ENCODE data around the gene OR1I1. TPM values are rescaled to one million over a fixed set of nuclear protein-coding genes. Genes with fewer than 3 reads are reported as not detected.

The OR1I1 gene
- total RNA-seq, 1 experiment from 2014 or later, result not detected

GRCh38 chr19:15110418-15110815 is 28.4 kb downstream of the OR1I1 start:
- peaks cover 10% of the 10 kb centered on the region for H3K23me2 ChIP-seq (ENCODE audit: insufficient read length, low read depth, low read length, poor library complexity, severe bottlenecking)

More at GRCh38 chr19:15110418-15110815, 28.4 kb downstream of the OR1I1 start:
- Histone ChIP-seq H3K56ac (ENCODE audit: insufficient read length, low read depth, low read length) (no peak overlapping the region), H3K4ac (ENCODE audit: low read depth, low read length) (no peak overlapping the region), H2AFZ (ENCODE audit: low read length) (no peak overlapping the region), H2BK120ac (ENCODE audit: low read depth, low read length, poor library complexity, severe bottlenecking) (no peak overlapping the region), H3K23ac (ENCODE audit: insufficient read length, low read depth, low read length) (no peak overlapping the region), H2AK5ac (ENCODE audit: insufficient read length, low read length) (no peak overlapping the region), H3K14ac (ENCODE audit: insufficient read depth, low read length) (no peak overlapping the region), H3K4me2 (ENCODE audit: insufficient read depth, insufficient read length, low read length) (no peak overlapping the region), H3K18ac (ENCODE audit: insufficient read length, low read depth, low read length) (no peak overlapping the region), H2BK12ac (ENCODE audit: insufficient read length, low read depth, low read length) (no peak overlapping the region), H4K91ac (ENCODE audit: insufficient read length, low read depth, low read length) (no peak overlapping the region), H4K20me1 (ENCODE audit: control insufficient read depth, insufficient read depth, insufficient read length) (no peaks in the 10 kb centered on the region), H3K79me1 (ENCODE audit: insufficient read depth, low read depth, low read length, poor library complexity, severe bottlenecking) (no peaks in the 10 kb centered on the region), H3T11ph (ENCODE audit: low read length) (no peak overlapping the region), H3K4me1 (ENCODE audit: insufficient read depth, low read length) (no peaks in the 10 kb centered on the region; the same call in 1 of the 2 replicates), H2BK5ac (ENCODE audit: insufficient read length, low read length) (no peak overlapping the region), H2BK15ac (ENCODE audit: low read depth, low read length) (no peak overlapping the region), H4K8ac (replicated peaks; ENCODE audit: insufficient read length, low read depth, low read length) (no peak overlapping the region), H3K27ac (ENCODE audit: insufficient read length, low read depth, low read length) (no peak overlapping the region), H2BK20ac (ENCODE audit: low read depth, low read length, poor library complexity, severe bottlenecking) (no peak overlapping the region), H3K79me2 (ENCODE audit: insufficient read depth, low read length) (no peaks in the 10 kb centered on the region), H3K27me3 (ENCODE audit: insufficient read depth, low read length) (no peaks in the 10 kb centered on the region), H4K5ac (ENCODE audit: insufficient read length, low read depth, low read length) (no peak overlapping the region), H3K9me3 (ENCODE audit: control insufficient read depth, low read depth, low read length) (no peaks in the 10 kb centered on the region), H3K9ac (ENCODE audit: extremely low read depth, insufficient read length, low read length) (no peak overlapping the region)
- peaks cover 1% of the 10 kb centered on the region; the same call in 1 of the 2 replicates for H3K27me3 Mint-ChIP-seq (ENCODE audit: low read depth)
- H3K4me3 Mint-ChIP-seq, result no peak overlapping the region
- H3K27ac Mint-ChIP-seq, result no peak overlapping the region
- no CpG with 5 or more reads among the region's 17 CpGs for WGBS (ENCODE audit: extremely low coverage, insufficient read length, low lambda C conversion rate)
- H3K9me3 Mint-ChIP-seq, result no peaks in the 10 kb centered on the region
- H3K36me3 Mint-ChIP-seq (ENCODE audit: insufficient read depth in 1 of 3, low read depth in 3 of 3), result peaks cover 24 to 54% (median 46%) of the 10 kb centered on the region in 3 experiments
- TF ChIP-seq CTCF (conservative IDR thresholded peaks at IDR 0.05), result no peak
- DNase-seq, result no peak
- H3K4me1 Mint-ChIP-seq, result peaks cover 15 to 17% of the 10 kb centered on the region in 2 experiments
